Measurements from ENCODE around the gene PI3. TPM values are rescaled to one million over a fixed set of nuclear protein-coding genes. Genes with fewer than 3 reads are reported as not detected.

PI3 gene
- total and polyA plus RNA-seq, 2 experiments from 2014 or later, result not detected

GRCh38 chr20:45136911-45137310, 37.8 kb upstream of the PI3 start:
- 0 out of 2 replicates have a peak, but pooled peaks cover 10% of the 10 kb centered on the region for H3K9me2 ChIP-seq (ENCODE audit: insufficient read depth)
- Mint-ChIP-seq H3K9me3 (no peaks in the 10 kb centered on the region), H3K4me1 (no peaks in the 10 kb centered on the region), H3K36me3 (ENCODE audit: low read depth) (no peaks in the 10 kb centered on the region), H3K27me3 (ENCODE audit: insufficient read depth, low read depth, poor library complexity) (no peaks in the 10 kb centered on the region), H3K27ac (no peak overlapping the region), H3K4me3 (no peak overlapping the region)
- no peaks in the 10 kb centered on the region for H3K36me3 ChIP-seq (ENCODE audit: insufficient read depth)
- no peaks in the 10 kb centered on the region for H3K79me2 ChIP-seq (replicated peaks; ENCODE audit: insufficient read depth)
- no peak overlapping the region for H3K4me2 ChIP-seq
- no peaks in the 10 kb centered on the region for H3K4me1 ChIP-seq (ENCODE audit: insufficient read depth)
- ATAC-seq, result no peak
- H3F3A ChIP-seq (replicated peaks; ENCODE audit: low read depth), result no peaks in the 10 kb centered on the region
- no peaks in the 10 kb centered on the region for H4K20me1 ChIP-seq (replicated peaks; ENCODE audit: insufficient read depth)
- H3K4me3 ChIP-seq, result no peak overlapping the region
- no peak overlapping the region for H3K27ac ChIP-seq (ENCODE audit: low read depth)
- no peak for TF ChIP-seq JUNB (IDR thresholded peaks at IDR 0.05; ENCODE audit: unreplicated experiment)
- no peak for TF ChIP-seq ZNF331 (CRISPR knock-in tag; IDR thresholded peaks at IDR 0.05; ENCODE audit: low read depth)
- no peak for TF ChIP-seq ZNF462 (CRISPR knock-in tag; IDR thresholded peaks at IDR 0.05)
- no peak for TF ChIP-seq REST (IDR thresholded peaks at IDR 0.05; ENCODE audit: unreplicated experiment)
- TF ChIP-seq STAT1 (IDR thresholded peaks at IDR 0.05; ENCODE audit: unreplicated experiment), result no peak
- TF ChIP-seq CREB1 (CRISPR knock-in tag; IDR thresholded peaks at IDR 0.05; ENCODE audit: low read depth), result no peak
- TF ChIP-seq EZH2phosphoT487 (IDR thresholded peaks at IDR 0.05; ENCODE audit: unreplicated experiment), result no peak
- no peak for TF ChIP-seq ETS1 (IDR thresholded peaks at IDR 0.05)
- TF ChIP-seq POLR2AphosphoS5 (IDR thresholded peaks at IDR 0.05; ENCODE audit: low read depth), result no peak
- TF ChIP-seq ZNF114 (CRISPR knock-in tag; IDR thresholded peaks at IDR 0.05), result no peak
- no peak for TF ChIP-seq NANOG (IDR thresholded peaks at IDR 0.05; ENCODE audit: borderline replicate concordance)
- TF ChIP-seq EZH2 (IDR thresholded peaks at IDR 0.05; ENCODE audit: low read depth, unreplicated experiment), result no peak
- TF ChIP-seq CTCF (conservative IDR thresholded peaks at IDR 0.05; ENCODE audit: low read depth in 2 of 2), result no peak
- no peaks in the 10 kb centered on the region for H3K27me3 ChIP-seq (ENCODE audit: insufficient read depth)
- DNase-seq (ENCODE audit: low spot score), result no peak
- H2AFZ ChIP-seq, result no peak overlapping the region

Measured in GM23338 (cell line).